HepG2 (cell line): ENCODE results near the gene CSHL1.
"Not testable (repeated sequence)": the region's sequence is repeated elsewhere in the genome, so short reads cannot be mapped to it uniquely, and the experiment has no call there.

Experiments used
- EP300 ChIP-seq, 3 experiments: sonication (generic) in 1 of 3; formaldehyde crosslinking in 1 of 3; IDR thresholded peaks; 2 replicates each; pipeline versions ENCODE4 v1.5.1 to v1.6.1; 2011 to 2020; ENCODE audit warnings: low read depth in 2 of 3, low read length in 2 of 3, borderline replicate concordance in 1 of 3, improper control_type of control experiment in 1 of 3, mild to moderate bottlenecking in 1 of 3, missing genetic modification reagents in 1 of 3, moderate library complexity in 1 of 3
- FOXP1 ChIP-seq, 2 experiments: fragments of 450-650 bp in 1 of 2; IDR thresholded peaks; 2 replicates each; pipeline ENCODE4 v1.6.1; 2017 to 2018; ENCODE audit warnings: antibody characterized with exemption in 1 of 2
- HIVEP1 ChIP-seq: sonication (generic); formaldehyde crosslinking; IDR thresholded peaks from 2 replicates; pipeline ENCODE4 v1.4.0; 2020; ENCODE audit warnings: mild to moderate bottlenecking, missing genetic modification reagents
- HNRNPH1 ChIP-seq: fragments of 200-400 bp; formaldehyde crosslinking; optimal IDR thresholded peaks from 2 replicates; pipeline ENCODE3; 2017; ENCODE audit warnings: mild to moderate bottlenecking, low read depth, low read length
- KDM5A ChIP-seq: fragments of 200-600 bp; sonication (generic); IDR thresholded peaks from 2 replicates; pipeline ENCODE4 v1.7.0; 2018; ENCODE audit warnings: antibody characterized with exemption, mild to moderate bottlenecking, low read length, borderline replicate concordance
- MAFK ChIP-seq, 2 experiments: IDR thresholded peaks in 1 of 2; conservative IDR thresholded peaks in 1 of 2; 2 replicates each; pipeline ENCODE4 v1.6.1; 2011; ENCODE audit warnings: improper control_type of control experiment in 2 of 2, low read length in 2 of 2
- NCOA5 ChIP-seq: sonication (generic); formaldehyde crosslinking; IDR thresholded peaks from 2 replicates; pipeline ENCODE4 v1.4.0; 2020; ENCODE audit warnings: missing genetic modification reagents
- PITX1 ChIP-seq: sonication (generic); formaldehyde crosslinking; IDR thresholded peaks from 2 replicates; pipeline ENCODE4 v1.5.1; 2020; ENCODE audit warnings: mild to moderate bottlenecking, missing genetic modification reagents
- POLR2AphosphoS5 ChIP-seq: IDR thresholded peaks from 2 replicates; pipeline ENCODE4 v1.6.1; 2012; ENCODE audit warnings: low read depth, low read length
- SOX6 ChIP-seq, 2 experiments: fragments of 450-650 bp in 1 of 2; sonication (generic) in 1 of 2; formaldehyde crosslinking in 1 of 2; IDR thresholded peaks; 2 replicates each; pipeline versions ENCODE4 v1.4.0 to v1.6.1; 2017 to 2020; ENCODE audit warnings: antibody characterized with exemption in 1 of 2, mild to moderate bottlenecking in 1 of 2, missing genetic modification reagents in 1 of 2
- TBP ChIP-seq: sonication (generic); formaldehyde crosslinking; IDR thresholded peaks from 2 replicates; pipeline ENCODE4 v1.5.0; 2020; ENCODE audit warnings: missing genetic modification reagents
- ZBTB7A ChIP-seq: sonication (generic); formaldehyde crosslinking; IDR thresholded peaks from 2 replicates; pipeline ENCODE4 v1.8.0; 2022; ENCODE audit warnings: mild to moderate bottlenecking, missing genetic modification reagents
- ZNF331 ChIP-seq: sonication (generic); formaldehyde crosslinking; IDR thresholded peaks from 2 replicates; pipeline ENCODE4 v1.4.0; 2020; ENCODE audit warnings: missing genetic modification reagents
- TF ChIP-seq, protein P1 (sequence below): sonication (generic); formaldehyde crosslinking; IDR thresholded peaks from 2 replicates; pipeline ENCODE4 v1.5.0; 2020; ENCODE audit warnings: mild to moderate bottlenecking, missing genetic modification reagents, moderate library complexity

DNA sequence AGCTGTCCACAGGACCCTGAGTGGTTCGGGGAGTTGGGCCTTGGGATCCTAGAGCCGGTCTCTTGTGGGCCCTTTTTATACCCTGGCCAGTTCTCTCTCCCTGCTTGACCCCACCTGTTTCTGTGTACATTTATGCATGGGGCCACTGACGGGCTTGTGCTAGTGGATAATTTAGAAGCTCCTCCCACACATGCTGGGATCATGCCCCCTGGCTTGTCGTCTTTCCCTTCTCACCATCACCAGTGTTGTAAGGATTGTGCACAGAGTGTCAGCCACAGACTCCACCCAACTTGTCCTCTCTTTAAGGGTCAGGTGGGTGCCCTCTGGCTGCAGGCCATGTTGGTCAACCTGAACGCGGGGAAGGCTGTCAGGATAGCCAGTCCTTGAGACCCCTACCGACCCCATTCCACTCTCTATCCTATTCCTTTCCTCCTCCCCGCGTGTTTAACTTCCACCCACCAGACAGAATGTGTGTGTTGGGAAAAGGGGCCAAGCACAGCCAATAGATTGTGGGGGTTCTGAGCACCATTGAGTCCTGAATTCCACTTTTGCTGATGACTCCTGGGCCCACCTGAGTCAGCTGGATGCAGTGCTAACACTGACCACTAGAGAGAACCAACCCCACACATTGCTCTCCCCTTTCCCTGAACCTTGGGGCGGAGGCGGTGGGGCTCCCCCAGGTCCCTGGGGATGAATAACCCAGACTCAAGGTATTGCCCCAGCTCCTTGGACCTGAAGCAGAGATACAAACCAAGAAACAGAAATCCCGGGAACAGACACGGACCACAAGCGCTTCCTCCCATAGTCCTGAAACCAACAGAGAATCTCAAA lies 14.3 kb downstream of the CSHL1 start, which contains the start of gene CSH1:
- not testable (repeated sequence) for TF ChIP-seq ZNF331 (CRISPR knock-in tag); NCOA5 (CRISPR knock-in tag); ZBTB7A (CRISPR knock-in tag); HNRNPH1; EP300 (IDR thresholded peaks at IDR 0.05; ENCODE audit: low read depth in 2 of 2, low read length in 2 of 2); EP300 (CRISPR knock-in tag; IDR thresholded peaks at IDR 0.05; ENCODE audit: borderline replicate concordance); KDM5A; PITX1; HIVEP1 (CRISPR knock-in tag); SOX6 (IDR thresholded peaks at IDR 0.05); SOX6 (CRISPR knock-in tag; IDR thresholded peaks at IDR 0.05); MAFK (conservative IDR thresholded peaks at IDR 0.05 in 1 of 2, IDR thresholded peaks at IDR 0.05 in 1 of 2; ENCODE audit: low read length in 2 of 2); FOXP1 (IDR thresholded peaks at IDR 0.05); FOXP1 (CRISPR knock-in tag; IDR thresholded peaks at IDR 0.05); POLR2AphosphoS5; TBP (CRISPR knock-in tag)
- TF ChIP-seq, protein P1, sequence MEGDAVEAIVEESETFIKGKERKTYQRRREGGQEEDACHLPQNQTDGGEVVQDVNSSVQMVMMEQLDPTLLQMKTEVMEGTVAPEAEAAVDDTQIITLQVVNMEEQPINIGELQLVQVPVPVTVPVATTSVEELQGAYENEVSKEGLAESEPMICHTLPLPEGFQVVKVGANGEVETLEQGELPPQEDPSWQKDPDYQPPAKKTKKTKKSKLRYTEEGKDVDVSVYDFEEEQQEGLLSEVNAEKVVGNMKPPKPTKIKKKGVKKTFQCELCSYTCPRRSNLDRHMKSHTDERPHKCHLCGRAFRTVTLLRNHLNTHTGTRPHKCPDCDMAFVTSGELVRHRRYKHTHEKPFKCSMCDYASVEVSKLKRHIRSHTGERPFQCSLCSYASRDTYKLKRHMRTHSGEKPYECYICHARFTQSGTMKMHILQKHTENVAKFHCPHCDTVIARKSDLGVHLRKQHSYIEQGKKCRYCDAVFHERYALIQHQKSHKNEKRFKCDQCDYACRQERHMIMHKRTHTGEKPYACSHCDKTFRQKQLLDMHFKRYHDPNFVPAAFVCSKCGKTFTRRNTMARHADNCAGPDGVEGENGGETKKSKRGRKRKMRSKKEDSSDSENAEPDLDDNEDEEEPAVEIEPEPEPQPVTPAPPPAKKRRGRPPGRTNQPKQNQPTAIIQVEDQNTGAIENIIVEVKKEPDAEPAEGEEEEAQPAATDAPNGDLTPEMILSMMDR (CRISPR knock-in tag): not testable (repeated sequence)
